B cell (primary cell): Measurements from ENCODE around the gene SMIM14. TPM values are rescaled to one million over a fixed set of nuclear protein-coding genes. Genes with fewer than 3 reads are reported as not detected.

ENCODE experiments used
- ATAC-seq: fragments of 200-7000 bp; cut with Tn5 transposase; one replicate; pipeline ENCODE4 v1.10.0; 2021; ENCODE audit warnings: low read depth, mild to moderate bottlenecking, moderate number of reproducible peaks, moderate library complexity
- CTCF ChIA-PET: fragments of 350-600 bp; sonication (Branson Sonifier 250); formaldehyde crosslinking; loops from one replicate; lab custom pipeline; 2021; ENCODE audit warnings: antibody characterized with exemption, inconsistent platforms; lab: Charles Lee
- POLR2A ChIA-PET: fragments of 350-600 bp; sonication (Branson Sonifier 250); formaldehyde crosslinking; loops from one replicate; lab custom pipeline; 2021; ENCODE audit warnings: antibody characterized with exemption; lab: Charles Lee
- DNase-seq: peaks from one replicate; pipeline ENCODE4 v3.0.0; 2013
- H2AFZ ChIP-seq: 2 replicates; pipeline ENCODE4 v1.6.1; 2012; ENCODE audit warnings: mild to moderate bottlenecking, low read depth, low read length; ENCODE audit not compliant: insufficient read depth, poor library complexity, severe bottlenecking
- H3K27ac ChIP-seq, 2 donors: 1 replicate in 1 of 2; 2 replicates in 1 of 2; pipeline ENCODE4 v1.5.1; 2012 to 2013; ENCODE audit warnings: low read length in 2 of 2, mild to moderate bottlenecking in 2 of 2, moderate library complexity in 1 of 2
- H3K27me3 ChIP-seq, 4 experiments: fragments of 200-600 bp in 1 of 4; sonication (generic) in 1 of 4; replicated peaks in 1 of 4; 1 replicate in 2 of 4; 2 replicates in 2 of 4; pipeline versions ENCODE4 v1.6.1 to v1.7.0; 2013 to 2016; ENCODE audit warnings: low read length in 3 of 4, mild to moderate bottlenecking in 2 of 4, mixed read lengths in 1 of 4, moderate library complexity in 1 of 4; ENCODE audit not compliant: insufficient read depth in 4 of 4, control insufficient read depth in 3 of 4; ENCODE audit errors: control extremely low read depth in 1 of 4
- H3K36me3 ChIP-seq, 2 experiments: replicated peaks in 1 of 2; 1 replicate in 1 of 2; 2 replicates in 1 of 2; pipeline versions ENCODE4 v1.6.1 to v1.7.1; 2013; ENCODE audit warnings: low read length in 1 of 2; ENCODE audit not compliant: insufficient read depth in 2 of 2, control insufficient read depth in 1 of 2; ENCODE audit errors: control extremely low read depth in 1 of 2, extremely low read depth in 1 of 2
- H3K4me1 ChIP-seq, 2 donors: fragments of 200-600 bp in 1 of 2; sonication (generic) in 1 of 2; 1 replicate in 1 of 2; 2 replicates in 1 of 2; pipeline versions ENCODE4 v1.5.1 to v1.6.1; 2013 to 2017; ENCODE audit warnings: low read length in 2 of 2; ENCODE audit not compliant: control insufficient read depth in 2 of 2, insufficient read depth in 2 of 2
- H3K4me2 ChIP-seq: replicated peaks from 2 replicates; pipeline ENCODE3; 2012; ENCODE audit warnings: mild to moderate bottlenecking, low read depth, low read length; ENCODE audit not compliant: poor library complexity, severe bottlenecking
- H3K4me3 ChIP-seq, 5 experiments: fragments of 200-600 bp in 1 of 5; sonication (generic) in 1 of 5; 1 replicate in 3 of 5; 2 replicates in 2 of 5; pipeline versions ENCODE4 v1.5.1 to v1.7.0; 2011 to 2016; ENCODE audit warnings: low read length in 4 of 5, mild to moderate bottlenecking in 4 of 5, low read depth in 2 of 5, control low read depth in 1 of 5, moderate library complexity in 1 of 5; ENCODE audit not compliant: insufficient read depth in 1 of 5; ENCODE audit errors: control extremely low read depth in 1 of 5, extremely low read depth in 1 of 5
- H3K79me2 ChIP-seq: fragments of 200-600 bp; sonication (generic); one replicate; pipeline ENCODE4 v1.6.0; 2016; ENCODE audit warnings: low read length; ENCODE audit not compliant: control insufficient read depth, insufficient read depth
- H3K9ac ChIP-seq: fragments of 200-600 bp; sonication (generic); 2 replicates; pipeline ENCODE4 v1.6.1; 2017; ENCODE audit warnings: mild to moderate bottlenecking, low read length, moderate library complexity
- H3K9me3 ChIP-seq, 3 donors: one replicate each; pipeline versions ENCODE4 v1.6.1 to v1.7.1; 2013; ENCODE audit warnings: low read length in 2 of 3; ENCODE audit not compliant: control insufficient read depth in 2 of 3, insufficient read depth in 1 of 3; ENCODE audit errors: control extremely low read depth in 1 of 3
- H4K20me1 ChIP-seq: 2 replicates; pipeline ENCODE4 v1.6.0; 2012; ENCODE audit warnings: mild to moderate bottlenecking, low read length; ENCODE audit not compliant: insufficient read depth, control insufficient read depth, poor library complexity, severe bottlenecking
- H3K27ac Mint-ChIP-seq: one replicate; pipeline ENCODE4 v1.8.0; 2021; ENCODE audit warnings: mixed read lengths
- H3K27me3 Mint-ChIP-seq: one replicate; pipeline ENCODE4 v1.8.0; 2021; ENCODE audit warnings: mixed read lengths
- H3K4me1 Mint-ChIP-seq: one replicate; pipeline ENCODE4 v1.8.0; 2021; ENCODE audit warnings: mixed read lengths
- H3K4me3 Mint-ChIP-seq: one replicate; pipeline ENCODE4 v1.8.0; 2021; ENCODE audit warnings: mixed read lengths
- H3K9me3 Mint-ChIP-seq: one replicate; pipeline ENCODE4 v1.8.0; 2022; ENCODE audit warnings: mixed read lengths; ENCODE audit not compliant: insufficient read depth
- CTCF ChIP-seq: fragments of 200-600 bp; IDR thresholded peaks from one replicate; pipeline ENCODE4 v1.8.0; 2022; ENCODE audit warnings: antibody characterized with exemption, mild to moderate bottlenecking
- EZH2 ChIP-seq: IDR thresholded peaks from 2 replicates; pipeline ENCODE4 v1.6.1; 2012; ENCODE audit warnings: borderline replicate concordance, low read depth, mild to moderate bottlenecking, moderate library complexity, low read length; ENCODE audit not compliant: insufficient read depth, poor library complexity, severe bottlenecking
- WGBS: methylation state at CpG from one replicate; pipeline ENCODE4 v1.1.5; 2013; ENCODE audit warnings: missing lambda C conversion rate; ENCODE audit not compliant: insufficient coverage; 5-methylcytosine and 5-hydroxymethylcytosine counted together
- intact Hi-C: fragments of 100-400 bp; cut with micrococcal nuclease; formaldehyde crosslinking; loops from one replicate; pipeline ENCODE4 v1.10.0; 2022
- polyA plus RNA-seq: library from polyadenylated mRNA; depleted of rRNA; stranded (reverse); fragments of >200 nt; gene quantifications from 2 replicates; pipeline ENCODE4 v1.2.3, GENCODE V29; 2012
- total RNA-seq, 2 donors: library from RNA; stranded (reverse); fragments of 120-200 nt in 1 of 2; gene quantifications; 1 replicate in 1 of 2; 2 replicates in 1 of 2; pipeline versions ENCODE4 v1.2.3 to v1.2.4, GENCODE V29; 2013 to 2022

Gene SMIM14
- total and polyA plus RNA-seq, 2 donors (not counting 1 experiment from before 2014, with no cell fraction given), result 38.9 to 56.0 TPM

GRCh38 chr4:39528061-39528465, 110.6 kb downstream of the SMIM14 start:
- ATAC-seq (no peak), DNase-seq (no peak)
- Histone ChIP-seq H3K79me2 (peaks cover 37% of the 10 kb centered on the region), H3K4me3 (peak overlapping the region; percentile 46 to 98 (median 72)), H3K9ac (peak overlapping the region; percentile 84), H3K9me3 (peaks cover 1 to 13% (median 3%) of the 10 kb centered on the region in 3 donors), H2AFZ (peak overlapping the region; percentile 95), H3K27ac (peak overlapping the region; percentile 51 to 86), H3K4me1 (peaks cover 14 to 15% of the 10 kb centered on the region in 2 donors), H3K27me3 (no peaks in the 10 kb centered on the region), H4K20me1 (no peaks in the 10 kb centered on the region), H3K4me2 (peak overlapping the region; percentile 92), H3K36me3 (no peaks in the 10 kb centered on the region)
- ChIA-PET POLR2A (interaction anchor here (2.2 kb wide), 1 partner anchor 111 kb away, joined by 26 read pairs; the partner anchor contains the start of gene SMIM14), CTCF (interaction anchor here (0.9 to 2.1 kb wide), 6 partner anchors 59 to 447 kb away, joined by 3 to 22 read pairs (median 6); partner anchors contain the start of genes SMIM14 and UBE2K)
- under 1% methylated on average over 14 of the region's 21 CpGs for WGBS
- H3K27ac Mint-ChIP-seq, result peak overlapping the region; percentile 96
- peaks cover 5% of the 10 kb centered on the region for H3K9me3 Mint-ChIP-seq
- no peaks in the 10 kb centered on the region for H3K27me3 Mint-ChIP-seq
- no peak for TF ChIP-seq CTCF
- TF ChIP-seq EZH2, result no peak
- H3K4me1 Mint-ChIP-seq, result peaks cover 21% of the 10 kb centered on the region
- peak overlapping the region; percentile 98 for H3K4me3 Mint-ChIP-seq
- intact Hi-C loops, result no loop called here
